ENCODE data around the gene NPHP1.
"Not testable (repeated sequence)": the region's sequence is repeated elsewhere in the genome, so short reads cannot be mapped to it uniquely, and the experiment has no call there.

NPHP1 gene

DNA sequence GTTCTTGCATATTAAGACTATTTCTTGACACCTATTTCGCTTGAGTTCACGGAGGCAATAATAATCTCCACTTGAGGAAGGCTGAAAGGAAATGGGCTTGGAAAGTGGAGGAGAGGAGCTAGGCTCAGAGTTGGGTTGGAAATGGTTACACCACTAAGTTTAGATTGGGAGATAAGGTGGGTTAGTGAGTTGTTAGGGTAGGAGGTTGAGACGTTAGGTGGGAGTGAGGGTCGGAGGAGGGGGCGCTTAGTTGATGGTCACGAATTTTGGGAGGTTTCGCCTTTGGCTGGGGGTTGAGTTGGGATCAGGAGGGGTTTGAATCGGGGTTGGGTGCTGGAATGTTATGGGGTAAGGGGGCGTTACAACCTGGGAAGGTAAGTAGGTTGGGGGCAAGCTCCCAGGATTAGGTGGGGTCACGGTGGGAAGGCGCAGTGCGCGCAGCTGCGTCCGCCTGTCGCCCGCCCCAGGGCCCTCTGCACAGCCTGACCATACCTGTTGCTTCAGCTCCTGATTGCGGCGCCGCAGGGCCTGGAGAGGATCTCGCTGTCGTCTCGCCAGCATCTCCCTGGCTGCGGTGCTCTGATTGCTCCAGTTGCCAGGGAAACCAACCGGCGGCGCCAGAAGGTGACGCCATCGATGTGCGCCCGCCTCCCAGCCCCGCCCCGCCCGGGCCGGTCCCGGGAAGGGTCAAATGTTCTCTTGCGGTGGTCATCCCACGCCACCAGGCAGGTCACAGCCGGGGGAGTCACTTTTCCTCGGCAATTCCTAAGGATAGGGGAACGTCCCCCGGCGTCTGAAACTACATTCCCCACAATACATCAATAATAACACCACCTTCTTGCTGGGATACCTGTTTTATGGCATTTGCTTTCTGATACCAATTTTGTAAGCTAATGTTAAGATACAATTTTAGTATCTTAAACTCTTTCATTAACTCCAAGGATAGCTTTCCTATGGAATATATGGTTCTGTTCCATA, at the start of gene NPHP1:
Gene NPHP1 (minus strand): TSS at position 606 of the 978 bp plus-strand sequence. CDS start 45 bp downstream, at position 561.
- DNase-seq (ENCODE audit: low spot score) = peak; percentile 99

DNA sequence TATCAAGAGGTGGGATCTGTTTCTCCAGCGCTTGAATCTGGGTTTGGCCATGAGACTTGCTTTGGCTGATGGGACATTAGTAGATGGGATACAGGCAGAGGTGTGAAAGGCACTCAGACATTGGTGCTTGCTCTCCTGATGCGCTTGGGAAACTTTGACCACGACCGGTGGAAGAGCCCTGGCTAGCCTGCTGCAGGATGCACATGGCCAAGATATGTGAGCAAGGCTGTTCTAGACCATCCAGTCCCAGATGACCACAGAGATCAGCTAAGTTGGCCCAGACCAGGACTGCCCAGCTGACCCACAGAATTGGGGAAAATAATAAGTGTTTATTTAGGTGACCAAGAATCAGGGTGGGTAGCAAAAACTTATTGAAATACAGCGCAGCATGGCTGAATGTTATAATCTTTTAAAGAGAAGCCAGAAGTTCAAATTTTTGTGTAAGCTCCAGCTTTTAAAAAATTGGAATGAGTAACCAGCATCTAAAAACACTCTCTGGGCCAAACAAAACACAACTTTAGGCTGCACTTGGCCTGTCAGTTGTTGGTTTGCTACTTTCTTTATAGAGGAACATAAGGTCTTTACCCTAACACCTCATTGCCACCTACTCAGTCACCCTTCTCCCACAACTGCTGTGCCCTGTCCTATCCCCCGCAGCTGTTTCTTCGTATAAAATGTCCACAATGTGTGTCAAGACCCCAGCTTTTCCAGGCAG, 43.4 kb upstream of the NPHP1 start:
- not testable (repeated sequence) for DNase-seq (ENCODE audit: low spot score)

DNA sequence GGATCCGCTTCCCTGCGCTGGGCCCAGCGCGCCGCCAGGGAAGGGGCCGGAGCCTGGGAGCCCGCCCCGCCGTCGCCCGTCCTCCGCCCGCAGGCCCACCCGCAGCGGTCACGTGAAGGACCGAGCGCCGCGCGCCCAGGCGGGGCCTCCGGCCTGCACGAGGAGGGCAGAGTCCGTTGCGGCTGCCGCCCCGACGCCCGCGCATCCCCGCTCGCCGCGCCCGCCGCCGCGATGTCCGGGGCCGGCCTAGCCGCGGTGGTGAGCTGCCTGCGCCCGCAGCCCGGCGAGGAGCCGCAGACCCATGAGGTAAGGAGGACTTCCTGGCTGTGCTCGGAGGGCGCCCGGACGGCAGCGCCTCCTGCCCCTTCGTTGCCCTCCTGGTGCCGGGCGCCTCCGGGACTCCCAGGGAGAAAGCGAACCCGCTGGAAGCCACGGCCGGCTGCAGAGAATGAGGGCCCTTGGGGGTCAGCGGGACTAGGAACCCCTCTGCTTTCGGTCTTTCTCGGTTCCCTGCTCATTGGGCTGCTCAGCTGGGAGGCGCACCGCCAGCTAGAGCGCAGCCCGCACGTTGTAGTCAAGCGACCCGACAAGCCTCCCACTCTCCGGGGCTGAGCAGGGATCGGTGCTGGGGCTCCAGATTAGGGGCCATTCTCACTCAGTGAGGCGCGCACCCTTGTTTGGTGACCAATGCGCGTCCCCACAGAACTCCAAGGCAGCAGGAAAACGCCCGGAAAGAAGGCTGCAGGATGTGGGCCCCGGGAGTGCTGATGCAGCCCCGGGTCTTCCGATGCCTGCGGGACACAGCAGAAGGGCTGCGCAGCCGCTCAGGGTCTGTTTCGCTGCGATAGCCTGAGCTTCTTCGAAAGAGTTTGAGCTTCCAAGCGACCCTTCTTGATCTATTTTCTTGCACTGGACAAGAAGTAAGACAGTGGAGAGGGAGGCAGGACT, 40.9 kb upstream of the NPHP1 start:
- DNase-seq (ENCODE audit: low spot score) = not testable (repeated sequence)

DNA sequence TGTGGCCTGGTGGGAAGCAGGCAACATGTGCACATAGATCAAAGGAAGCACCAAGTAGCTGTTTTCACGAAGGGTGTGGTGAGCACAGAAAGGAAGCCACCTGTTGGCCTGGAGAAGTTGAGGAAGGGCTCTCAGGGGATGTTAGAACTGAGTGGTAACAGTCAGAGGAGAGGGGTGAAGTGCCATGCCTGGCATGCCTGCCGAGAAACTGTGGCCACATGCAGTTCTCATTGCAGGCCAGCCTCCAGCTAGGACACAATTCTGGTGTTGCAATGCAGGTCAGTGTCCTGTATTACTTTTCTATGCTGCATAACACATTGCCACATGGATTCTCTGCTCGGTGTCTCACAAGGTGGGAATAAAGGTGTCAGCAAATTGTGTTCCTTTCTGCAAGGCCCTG, 38.5 kb upstream of the NPHP1 start:
- not testable (repeated sequence) for DNase-seq (ENCODE audit: low spot score)

DNA sequence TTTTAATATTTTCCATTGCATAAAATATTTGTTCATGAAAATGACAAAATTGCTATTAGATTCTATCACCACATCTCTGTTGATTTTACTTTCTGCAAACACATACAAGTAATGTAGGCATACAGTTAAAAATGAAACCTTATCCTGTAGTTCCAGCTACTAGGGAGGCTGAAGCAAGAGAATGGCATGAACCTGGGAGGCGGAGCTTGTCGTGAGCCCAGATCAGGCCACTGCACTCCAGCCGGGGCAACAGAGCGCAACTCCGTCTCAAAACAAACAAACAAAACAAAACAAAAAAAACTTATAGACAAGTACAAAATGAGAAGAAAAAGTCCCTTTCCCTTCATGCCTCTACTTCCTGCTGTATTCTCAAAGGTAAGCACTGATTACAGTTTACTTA, 29.7 kb upstream of the NPHP1 start:
- not testable (repeated sequence) for DNase-seq (ENCODE audit: low spot score)

DNA sequence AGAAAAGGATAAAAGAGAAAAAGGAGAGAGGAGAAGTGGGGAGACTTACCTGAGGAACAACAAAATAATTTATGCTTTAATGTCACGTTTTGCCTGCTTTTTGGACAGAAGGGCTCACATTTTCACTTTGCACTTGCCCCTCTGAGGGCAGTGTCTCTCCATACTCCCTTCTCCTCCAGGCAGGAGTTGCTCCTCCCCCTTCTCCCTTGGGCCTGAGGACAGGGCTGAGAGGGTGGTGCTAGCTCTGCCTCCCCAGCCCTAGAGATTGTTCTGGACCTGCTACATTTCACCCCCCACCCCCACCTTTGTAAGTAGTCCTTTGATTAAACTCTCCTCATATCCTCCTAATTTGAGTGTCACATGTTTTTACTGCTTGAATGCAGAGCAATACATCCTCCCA, 25.1 kb upstream of the NPHP1 start:
- DNase-seq (ENCODE audit: low spot score) = not testable (repeated sequence)

DNA sequence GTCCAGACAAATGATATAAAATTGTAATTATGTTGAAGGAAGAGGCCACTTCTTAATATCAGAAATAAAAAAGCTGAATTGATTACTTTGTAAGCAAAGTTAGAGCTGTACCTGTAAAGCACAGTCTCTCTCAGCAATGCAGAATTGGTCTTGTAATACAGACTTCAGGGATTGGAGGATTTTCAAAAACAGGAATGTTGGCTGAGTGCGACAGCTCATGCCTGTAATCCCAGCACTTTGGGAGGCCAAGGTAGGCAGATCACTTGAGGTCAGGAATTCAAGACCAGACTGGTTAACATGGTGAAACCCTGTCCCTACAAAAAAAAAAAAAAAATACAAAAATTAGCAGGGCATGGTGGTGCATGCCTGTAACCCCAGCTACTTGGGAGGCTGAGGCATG, 17.8 kb upstream of the NPHP1 start:
- not testable (repeated sequence) for DNase-seq (ENCODE audit: low spot score)

DNA sequence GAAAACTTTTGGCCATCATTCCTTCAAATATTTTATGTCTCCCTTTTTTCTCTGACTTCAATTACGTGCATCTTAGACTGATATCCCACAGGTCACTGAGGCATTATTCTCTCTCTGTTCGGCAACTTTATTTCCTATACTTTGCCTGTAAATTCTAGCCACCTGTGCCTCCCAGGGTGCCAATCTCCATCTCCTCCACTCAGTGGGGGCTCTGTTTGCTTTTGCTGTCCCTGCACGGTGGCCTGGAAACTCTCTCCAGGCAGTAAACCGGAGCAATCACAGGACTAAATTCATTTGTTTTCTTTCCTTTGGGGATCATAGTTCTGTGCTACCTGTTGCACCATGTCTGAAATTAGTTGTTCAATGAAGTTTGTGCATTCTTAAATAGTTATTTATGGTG, 17.1 kb upstream of the NPHP1 start:
- DNase-seq (ENCODE audit: low spot score) = no peak

DNA sequence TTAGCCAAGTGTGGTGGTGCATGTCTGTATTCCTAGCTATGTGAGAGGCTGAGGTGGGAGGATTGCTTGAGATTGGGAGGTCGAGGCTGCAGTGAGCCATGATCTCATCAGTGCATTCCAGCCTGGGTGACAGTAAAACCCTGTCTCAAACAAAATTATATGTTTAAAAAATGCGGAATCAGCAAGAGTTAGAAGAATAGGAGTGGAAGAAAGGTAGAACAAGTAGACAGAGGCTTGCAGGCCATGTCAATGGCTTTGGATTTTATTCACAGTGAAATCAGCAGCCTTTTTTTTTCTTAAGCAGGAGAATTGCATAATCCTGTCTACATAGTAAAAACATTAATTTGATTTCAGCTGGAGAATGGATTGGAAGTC, 15.4 kb upstream of the NPHP1 start:
- no peak for DNase-seq (ENCODE audit: low spot score)

DNA sequence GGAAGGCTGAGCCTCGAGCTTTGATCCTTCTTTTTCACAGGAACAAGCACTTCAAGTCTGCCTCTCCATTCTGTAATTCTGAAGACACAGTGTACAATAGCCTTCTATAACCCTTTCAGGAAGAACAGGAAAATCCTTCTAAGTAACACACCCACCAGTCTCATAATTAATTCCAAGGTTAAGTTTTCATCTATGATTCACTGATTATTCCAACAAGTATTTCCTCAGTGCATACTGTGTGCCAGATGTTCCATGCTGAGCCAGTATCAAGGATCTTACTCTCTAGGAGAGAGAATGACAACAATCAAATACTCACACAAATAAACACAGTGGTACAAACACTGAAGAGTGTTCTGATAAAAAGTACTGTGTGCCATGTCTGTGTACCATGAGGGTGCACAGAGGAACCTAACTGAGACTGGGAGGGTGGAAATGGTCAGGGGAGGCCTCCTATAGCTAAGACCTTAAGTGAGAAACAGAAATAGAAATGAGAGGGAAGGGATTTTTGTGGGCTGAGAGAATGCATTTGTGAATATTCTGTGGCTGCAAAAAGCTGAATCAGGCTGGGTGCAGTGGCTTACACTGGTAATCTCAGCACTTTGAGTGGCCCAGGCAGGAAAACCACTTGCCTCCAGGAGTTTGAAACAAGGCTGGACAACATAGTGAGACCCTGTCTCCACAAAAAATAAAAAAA, 14.8 kb upstream of the NPHP1 start:
- DNase-seq (ENCODE audit: low spot score) = peak; percentile 57

DNA sequence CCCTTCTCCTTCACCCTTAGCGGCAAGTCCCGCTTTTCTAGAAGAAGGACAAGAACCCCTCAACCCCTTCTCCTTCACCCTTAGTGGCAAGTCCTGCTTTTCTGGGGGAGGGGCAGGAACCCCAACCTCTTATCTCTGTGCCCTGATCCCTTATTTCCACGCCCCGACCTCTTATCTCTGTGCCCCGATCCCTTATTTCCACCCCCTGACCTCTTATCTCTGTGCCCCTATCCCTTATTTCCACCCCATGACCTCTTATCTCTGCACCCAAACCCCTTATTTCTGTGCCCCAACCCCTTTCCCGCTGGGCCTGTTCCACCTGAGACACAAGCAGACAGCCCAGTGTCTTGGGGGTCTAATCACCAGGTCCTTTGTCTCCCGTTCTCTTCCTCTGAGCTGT, 14.1 kb upstream of the NPHP1 start:
- not testable (repeated sequence) for DNase-seq (ENCODE audit: low spot score)

DNA sequence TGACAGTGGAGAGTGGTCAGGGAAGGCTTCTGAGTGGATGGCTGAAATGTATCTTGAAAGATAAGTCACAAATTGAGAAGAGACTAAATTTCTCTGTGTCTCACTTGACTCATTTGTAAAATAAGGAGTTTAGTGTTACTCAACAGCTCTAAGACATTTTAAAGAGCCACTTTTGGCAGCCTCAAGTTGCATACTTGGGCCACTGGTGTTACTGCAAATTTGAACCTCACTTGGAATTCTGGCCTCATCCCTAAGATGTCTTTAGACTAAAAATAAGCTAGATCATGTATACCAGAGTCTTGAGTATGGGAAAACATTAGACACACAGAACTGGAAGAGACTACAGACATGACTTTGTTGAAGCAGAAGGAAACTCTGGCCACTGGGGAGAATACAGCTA, 12.0 kb upstream of the NPHP1 start:
- DNase-seq (ENCODE audit: low spot score) = peak; percentile 24

DNA sequence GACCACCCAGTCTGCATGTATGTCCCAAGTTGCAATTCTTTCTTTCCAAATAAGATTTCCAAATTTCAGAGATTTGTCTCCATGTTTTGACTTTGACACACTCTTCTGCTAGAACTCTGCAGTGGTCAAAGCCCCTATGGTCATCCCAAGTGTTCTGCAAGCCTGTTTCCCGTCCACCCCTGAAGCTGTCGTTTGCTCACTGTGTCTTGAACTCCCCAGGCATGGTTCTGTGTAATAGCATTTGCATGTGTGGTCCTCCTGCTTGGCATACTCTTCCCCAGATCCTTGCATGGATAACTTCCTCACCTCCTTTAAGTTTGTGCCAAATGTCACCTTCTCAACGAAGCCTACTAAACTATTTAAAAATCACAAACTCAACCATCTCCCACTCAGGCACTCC, 11.4 kb upstream of the NPHP1 start:
- no peak for DNase-seq (ENCODE audit: low spot score)

DNA sequence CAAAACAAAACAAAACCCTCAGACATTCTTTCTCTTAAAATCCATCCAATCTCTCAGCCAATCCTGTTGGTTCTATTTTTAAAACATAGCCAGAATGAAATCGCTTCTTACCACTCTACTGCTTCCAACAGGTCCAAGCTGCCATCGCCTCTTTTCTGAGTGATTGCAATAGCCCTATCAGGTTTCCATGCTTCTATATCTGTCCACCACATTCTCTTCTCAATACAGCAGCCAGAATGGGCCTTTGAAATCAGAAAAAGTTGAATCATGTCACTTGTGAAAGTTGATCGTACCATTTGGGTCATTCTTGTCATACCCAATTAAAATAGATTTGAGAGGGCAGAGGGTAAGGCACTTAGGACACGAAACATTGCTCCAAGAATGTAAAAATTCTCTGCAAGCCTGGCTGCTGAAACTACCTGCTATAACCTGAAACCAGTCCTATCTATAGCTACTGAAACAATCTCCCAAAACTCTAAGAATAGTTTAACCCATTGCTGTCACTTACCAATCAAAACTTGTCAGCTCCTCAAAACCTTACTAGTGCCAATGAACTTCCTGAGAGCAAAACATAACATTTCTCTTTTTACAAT, 10.8 kb upstream of the NPHP1 start:
- no peak for DNase-seq (ENCODE audit: low spot score)

DNA sequence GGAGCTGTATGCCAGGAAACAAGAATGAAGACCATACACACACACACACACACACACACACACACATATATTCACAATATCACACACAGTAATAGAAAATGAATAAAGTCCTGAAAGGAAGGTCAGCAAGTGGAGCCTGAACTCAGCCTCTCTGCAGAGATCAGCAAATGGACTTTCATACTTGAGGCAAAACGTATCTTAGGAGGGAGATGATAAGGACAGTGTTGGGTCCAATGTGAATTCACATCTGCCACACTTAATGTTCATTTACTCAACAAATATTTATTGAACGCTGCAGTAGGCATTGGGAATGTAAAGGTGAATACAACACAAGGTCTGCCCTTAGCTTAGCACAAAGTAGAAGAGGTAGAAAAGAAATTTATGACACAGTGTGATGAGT, 10.3 kb upstream of the NPHP1 start:
- DNase-seq (ENCODE audit: low spot score) = no peak

DNA sequence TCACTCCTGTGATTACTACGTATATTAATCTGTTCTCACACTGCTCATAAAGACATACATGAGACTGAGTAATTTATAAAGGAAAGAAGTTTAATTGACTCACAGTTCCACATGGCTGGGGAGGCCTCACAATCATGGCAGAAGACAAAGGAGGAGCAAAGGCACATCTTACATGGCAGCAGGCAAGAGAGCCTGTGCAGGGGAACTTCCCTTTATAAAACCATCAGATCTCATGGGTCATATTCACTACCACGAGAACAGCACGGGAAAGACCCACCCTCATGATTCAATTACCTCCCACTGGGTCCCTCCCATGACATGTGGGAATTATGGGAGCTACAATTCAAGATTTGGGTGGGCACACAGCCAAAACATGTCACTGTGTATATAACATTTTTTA, 8.7 kb upstream of the NPHP1 start:
- DNase-seq (ENCODE audit: low spot score) = not testable (repeated sequence)

DNA sequence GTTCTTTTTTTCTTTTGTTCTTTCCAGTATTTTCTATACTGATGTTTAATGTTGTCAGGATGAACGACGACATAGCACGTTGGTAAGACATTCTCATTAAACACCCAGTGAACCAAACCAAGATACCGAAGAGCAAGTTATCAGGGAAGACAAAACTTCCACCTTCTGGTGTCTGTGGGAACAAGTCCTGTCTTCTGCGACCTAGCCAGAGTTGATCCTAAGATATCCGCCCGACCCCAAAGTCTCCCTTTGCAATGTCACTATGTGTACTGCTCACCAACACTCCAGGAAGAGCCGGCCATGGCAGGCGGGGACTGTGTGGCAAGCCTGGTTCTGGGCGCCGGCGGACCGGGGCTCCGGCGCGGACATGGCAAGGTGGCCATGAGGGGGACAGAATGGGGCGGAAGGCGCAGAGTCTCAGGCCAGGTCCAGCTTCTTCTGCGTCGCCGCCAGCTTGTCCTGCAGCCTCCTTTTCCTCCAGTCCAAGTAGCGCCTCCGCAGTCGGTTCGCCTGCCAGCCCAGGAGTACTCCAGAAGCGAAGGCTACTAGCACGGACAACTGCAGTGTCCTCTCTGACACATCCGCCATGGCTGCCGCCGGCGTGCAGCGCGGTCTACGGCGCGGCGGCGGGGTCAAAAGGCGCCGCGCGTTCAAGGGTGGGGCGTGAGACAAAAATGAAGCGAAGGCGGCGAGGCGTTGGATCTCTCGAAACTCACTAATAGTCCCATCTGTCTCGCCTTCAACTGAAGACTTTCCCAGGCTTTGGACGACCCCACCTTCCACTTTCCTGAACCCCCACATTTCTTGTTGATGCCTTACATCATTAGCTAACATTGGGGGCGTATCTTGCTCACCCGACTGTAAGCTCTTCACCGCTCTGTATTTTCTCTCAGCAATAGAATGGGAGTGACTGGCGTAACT, 7.4 kb upstream of the NPHP1 start, which contains the start of gene MTLN:
Gene MTLN (minus strand): TSS at position 610 of the 921 bp plus-strand sequence. CDS start 22 bp downstream, at position 588.
- peak; percentile 90 for DNase-seq (ENCODE audit: low spot score)

DNA sequence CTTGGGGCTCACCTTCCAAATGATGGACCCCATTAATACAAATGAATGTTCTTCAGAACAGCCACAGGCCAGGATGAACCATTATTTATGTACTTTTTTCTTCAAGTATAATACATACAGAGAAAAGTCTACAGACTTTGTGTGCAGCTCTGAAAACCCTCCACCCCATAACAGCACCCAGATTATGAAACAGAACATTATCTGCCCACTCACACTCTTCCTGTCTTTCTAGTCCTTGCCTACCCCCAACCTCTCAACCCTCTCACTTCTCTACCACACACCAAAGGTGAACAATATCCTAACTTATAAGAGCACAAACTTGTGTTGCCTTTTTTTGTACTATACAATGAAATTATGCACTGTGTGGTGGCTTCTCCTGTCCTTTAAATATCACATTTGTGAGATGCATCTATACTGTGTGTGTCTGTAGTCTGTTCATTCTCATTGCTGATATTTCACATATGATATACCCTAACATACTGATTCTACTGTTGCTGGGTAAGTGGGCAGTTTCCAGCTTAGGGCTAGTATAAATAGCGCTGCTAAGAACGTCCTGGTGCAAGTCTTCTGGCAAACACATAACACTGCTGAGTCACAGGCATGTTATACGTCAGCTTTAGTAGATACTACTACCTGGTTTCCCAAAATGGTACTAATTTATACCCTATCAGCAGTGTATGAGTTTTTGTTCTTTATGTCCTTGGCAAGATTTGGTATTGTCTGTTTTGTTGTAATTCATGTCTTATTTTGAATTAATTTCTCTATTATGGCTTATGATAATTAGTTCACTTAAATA, 1.0 kb upstream of the NPHP1 start:
- DNase-seq (ENCODE audit: low spot score) = no peak

DNA sequence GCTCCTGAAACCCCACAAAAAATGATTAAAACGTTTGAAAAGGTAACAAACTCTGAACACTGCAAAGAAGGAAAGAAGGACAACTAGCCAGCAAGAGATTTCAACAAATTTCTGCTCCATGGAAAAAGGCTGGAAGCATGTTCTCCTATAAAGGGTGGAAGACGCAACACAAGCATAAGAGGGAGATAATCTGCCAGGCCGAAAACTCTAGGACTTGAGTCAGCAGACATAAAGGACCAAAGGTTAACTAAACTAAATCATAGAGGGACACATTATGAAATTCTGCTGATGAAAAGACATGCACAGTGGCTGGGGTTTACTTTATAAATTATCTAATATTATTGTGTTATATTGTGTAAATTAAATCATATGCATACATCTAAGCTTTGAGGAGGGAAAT, 6.8 kb downstream of the NPHP1 start:
- no peak for DNase-seq (ENCODE audit: low spot score)
